NB4 (cell line): ENCODE results near the gene RAPGEF5.

ENCODE experiments used
- MYC ChIP-seq: IDR thresholded peaks from 2 replicates; pipeline ENCODE4 v1.6.1; 2011; ENCODE audit warnings: low read depth, low read length
- POLR2A ChIP-seq: IDR thresholded peaks from 2 replicates; pipeline ENCODE4 v1.6.1; 2011; ENCODE audit warnings: mild to moderate bottlenecking; ENCODE audit not compliant: insufficient read length; ENCODE audit errors: extremely low read depth
- TF ChIP-seq, protein P1 (sequence below): IDR thresholded peaks from one replicate; pipeline ENCODE4 v1.5.1; 2012; ENCODE audit warnings: low read depth, low read length
- TF ChIP-seq, protein P2 (sequence below): IDR thresholded peaks from 2 replicates; pipeline ENCODE4 v1.6.1; 2011; ENCODE audit warnings: low read depth, low read length

DNA sequence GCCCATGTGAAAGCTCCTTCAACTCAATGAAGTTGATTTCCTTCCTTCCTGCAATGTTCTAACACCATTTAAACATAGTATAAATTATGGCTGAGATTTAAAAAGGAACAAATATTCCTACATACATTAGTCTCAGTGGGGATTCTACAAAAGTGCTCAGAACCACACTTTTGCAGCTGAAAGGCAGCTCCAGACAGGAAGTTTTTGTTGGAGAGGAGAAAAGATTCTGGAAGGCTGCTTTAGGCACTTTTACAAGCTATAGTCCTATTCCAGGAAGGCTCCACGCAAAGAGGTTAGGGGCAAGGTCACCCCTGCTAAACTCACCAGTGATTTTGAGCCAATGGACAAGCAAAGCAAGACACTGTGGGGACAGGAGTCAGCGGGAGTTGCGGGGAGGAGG is 232.0 kb downstream of the RAPGEF5 start:
- TF ChIP-seq, protein P1, sequence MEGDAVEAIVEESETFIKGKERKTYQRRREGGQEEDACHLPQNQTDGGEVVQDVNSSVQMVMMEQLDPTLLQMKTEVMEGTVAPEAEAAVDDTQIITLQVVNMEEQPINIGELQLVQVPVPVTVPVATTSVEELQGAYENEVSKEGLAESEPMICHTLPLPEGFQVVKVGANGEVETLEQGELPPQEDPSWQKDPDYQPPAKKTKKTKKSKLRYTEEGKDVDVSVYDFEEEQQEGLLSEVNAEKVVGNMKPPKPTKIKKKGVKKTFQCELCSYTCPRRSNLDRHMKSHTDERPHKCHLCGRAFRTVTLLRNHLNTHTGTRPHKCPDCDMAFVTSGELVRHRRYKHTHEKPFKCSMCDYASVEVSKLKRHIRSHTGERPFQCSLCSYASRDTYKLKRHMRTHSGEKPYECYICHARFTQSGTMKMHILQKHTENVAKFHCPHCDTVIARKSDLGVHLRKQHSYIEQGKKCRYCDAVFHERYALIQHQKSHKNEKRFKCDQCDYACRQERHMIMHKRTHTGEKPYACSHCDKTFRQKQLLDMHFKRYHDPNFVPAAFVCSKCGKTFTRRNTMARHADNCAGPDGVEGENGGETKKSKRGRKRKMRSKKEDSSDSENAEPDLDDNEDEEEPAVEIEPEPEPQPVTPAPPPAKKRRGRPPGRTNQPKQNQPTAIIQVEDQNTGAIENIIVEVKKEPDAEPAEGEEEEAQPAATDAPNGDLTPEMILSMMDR = no peak
- TF ChIP-seq MYC (no peak), POLR2A (no peak)
- TF ChIP-seq, protein P2, sequence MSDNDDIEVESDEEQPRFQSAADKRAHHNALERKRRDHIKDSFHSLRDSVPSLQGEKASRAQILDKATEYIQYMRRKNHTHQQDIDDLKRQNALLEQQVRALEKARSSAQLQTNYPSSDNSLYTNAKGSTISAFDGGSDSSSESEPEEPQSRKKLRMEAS = no peak
